Large intestine (tissue), 12 donors: ENCODE measurements around the gene DNAJB1. TPM values are rescaled to one million over a fixed set of nuclear protein-coding genes. Genes with fewer than 3 reads are reported as not detected.
"Not testable (repeated sequence)": the region's sequence is repeated elsewhere in the genome, so short reads cannot be mapped to it uniquely, and the experiment has no call there.

ENCODE experiments used
- DNase-seq, 2 donors: peaks; one replicate each; pipeline versions ENCODE4 v3.0.0 to v3.0.0-alpha.2; 2013
- H3K27ac ChIP-seq: one replicate; pipeline ENCODE4 v1.5.1; 2013; ENCODE audit warnings: low read length
- H3K27me3 ChIP-seq: 2 replicates; pipeline ENCODE4 v1.6.1; 2013; ENCODE audit warnings: low read length; ENCODE audit not compliant: control insufficient read depth, insufficient read depth
- H3K36me3 ChIP-seq: 2 replicates; pipeline ENCODE4 v1.6.1; 2013; ENCODE audit warnings: low read length; ENCODE audit not compliant: control insufficient read depth, insufficient read depth
- H3K4me1 ChIP-seq: one replicate; pipeline ENCODE4 v1.6.1; 2013; ENCODE audit warnings: low read length; ENCODE audit not compliant: control insufficient read depth, insufficient read depth
- H3K4me3 ChIP-seq: one replicate; pipeline ENCODE4 v1.5.1; 2013; ENCODE audit warnings: low read length
- H3K9me3 ChIP-seq: one replicate; pipeline ENCODE4 v1.6.1; 2013; ENCODE audit warnings: mild to moderate bottlenecking, low read depth, low read length, moderate library complexity; ENCODE audit not compliant: control insufficient read depth
- WGBS: methylation state at CpG from one replicate; pipeline ENCODE4 v1.1.5; 2013; ENCODE audit warnings: low lambda C conversion rate; ENCODE audit not compliant: insufficient coverage; 5-methylcytosine and 5-hydroxymethylcytosine counted together
- long read RNA-seq, 11 donors: transcript quantifications; one replicate each; lab custom pipeline, GENCODE V29; 2026
- polyA plus RNA-seq: library from polyadenylated mRNA; unstranded; fragments of 120-200 nt; gene quantifications from one replicate; pipeline ENCODE4 v1.2.1, GENCODE V29; 2013

Gene DNAJB1
- 101 TPM for polyA plus RNA-seq
- long read RNA-seq, donor 1, transcript DNAJB1-201 (3 exons, 2,264 nt) = major isoform, 26 of 41 reads
- long read RNA-seq, donor 1, partial matches to known transcripts = 15 of 41 reads
- long read RNA-seq, donor 1, other reads (novel, unspliced or antisense) = 0 of 41 reads
- long read RNA-seq, donor 2, transcript DNAJB1-201 (3 exons, 2,264 nt) = major isoform, 68 of 98 reads
- long read RNA-seq, donor 2, partial matches to known transcripts = 27 of 98 reads
- long read RNA-seq, donor 2, other reads (novel, unspliced or antisense) = 0 of 98 reads
- long read RNA-seq, donor 3 = 0 reads
- long read RNA-seq, donor 4, transcript DNAJB1-201 (3 exons, 2,264 nt) = major isoform, 5 of 5 reads
- long read RNA-seq, donor 4, partial matches to known transcripts = 0 of 5 reads
- long read RNA-seq, donor 4, other reads (novel, unspliced or antisense) = 0 of 5 reads
- long read RNA-seq, donor 5, transcript DNAJB1-201 (3 exons, 2,264 nt) = major isoform, 21 of 31 reads
- long read RNA-seq, donor 5, partial matches to known transcripts = 6 of 31 reads
- long read RNA-seq, donor 5, other reads (novel, unspliced or antisense) = 0 of 31 reads
- long read RNA-seq, donor 6, transcript DNAJB1-201 (3 exons, 2,264 nt) = major isoform, 45 of 256 reads
- long read RNA-seq, donor 6, partial matches to known transcripts = 105 of 256 reads
- long read RNA-seq, donor 6, other reads (novel, unspliced or antisense) = 105 of 256 reads
- long read RNA-seq, donor 7, transcript DNAJB1-201 (3 exons, 2,264 nt) = major isoform, 20 of 76 reads
- long read RNA-seq, donor 7, partial matches to known transcripts = 23 of 76 reads
- long read RNA-seq, donor 7, other reads (novel, unspliced or antisense) = 32 of 76 reads
- long read RNA-seq, donor 8, transcript DNAJB1-201 (3 exons, 2,264 nt) = major isoform, 40 of 322 reads
- long read RNA-seq, donor 8, partial matches to known transcripts = 116 of 322 reads
- long read RNA-seq, donor 8, other reads (novel, unspliced or antisense) = 164 of 322 reads
- long read RNA-seq, donor 9, transcript DNAJB1-201 (3 exons, 2,264 nt) = major isoform, 32 of 149 reads
- long read RNA-seq, donor 9, partial matches to known transcripts = 115 of 149 reads
- long read RNA-seq, donor 9, other reads (novel, unspliced or antisense) = 0 of 149 reads
- long read RNA-seq, donor 10, transcript DNAJB1-201 (3 exons, 2,264 nt) = major isoform, 57 of 73 reads
- long read RNA-seq, donor 10, partial matches to known transcripts = 16 of 73 reads
- long read RNA-seq, donor 10, other reads (novel, unspliced or antisense) = 0 of 73 reads
- long read RNA-seq, donor 11, transcript DNAJB1-201 (3 exons, 2,264 nt) = major isoform, 38 of 215 reads
- long read RNA-seq, donor 11, partial matches to known transcripts = 79 of 215 reads
- long read RNA-seq, donor 11, other reads (novel, unspliced or antisense) = 94 of 215 reads

- Histone ChIP-seq H3K27me3 (no peaks in the 10 kb centered on the region), H3K36me3 (peaks cover 33% of the 10 kb centered on the region), H3K27ac (peak within 1 kb of the TSS; percentile 100), H3K4me1 (peaks cover 32% of the 10 kb centered on the region), H3K9me3 (no peaks in the 10 kb centered on the region), H3K4me3 (peak within 1 kb of the TSS; percentile 100)
- DNase-seq = peak; percentile 82 to 92
- WGBS = no CpG with 5 or more reads among the region's 82 CpGs
Observed at GRCh38 chr19:14517840-14518505, at the start of gene DNAJB1. Gene DNAJB1 (minus strand): TSS chr19:14518397. CDS start chr19:14518349, 48 bp downstream.

GRCh38 chr19:14567079-14567478, 48.9 kb upstream of the DNAJB1 start:
- Histone ChIP-seq H3K27me3 (no peaks in the 10 kb centered on the region), H3K9me3 (no peaks in the 10 kb centered on the region), H3K27ac (no peak overlapping the region), H3K4me3 (no peak overlapping the region), H3K4me1 (peaks cover 10% of the 10 kb centered on the region), H3K36me3 (peaks cover 36% of the 10 kb centered on the region)
- no CpG with 5 or more reads among the region's 11 CpGs for WGBS
- DNase-seq = no peak

GRCh38 chr19:14566712-14567077, 48.5 kb upstream of the DNAJB1 start:
- Histone ChIP-seq H3K27me3 (no peaks in the 10 kb centered on the region), H3K4me1 (peaks cover 9% of the 10 kb centered on the region), H3K36me3 (peaks cover 36% of the 10 kb centered on the region), H3K9me3 (no peaks in the 10 kb centered on the region), H3K27ac (no peak overlapping the region), H3K4me3 (no peak overlapping the region)
- DNase-seq = no peak
- no CpG with 5 or more reads among the region's 18 CpGs for WGBS

GRCh38 chr19:14565765-14566711, 47.8 kb upstream of the DNAJB1 start:
- H3K9me3 ChIP-seq = no peaks in the 10 kb centered on the region
- DNase-seq = no peak
- H3K27ac ChIP-seq = no peak overlapping the region
- peaks cover 36% of the 10 kb centered on the region for H3K36me3 ChIP-seq
- H3K27me3 ChIP-seq = no peaks in the 10 kb centered on the region
- H3K4me3 ChIP-seq = no peak overlapping the region
- H3K4me1 ChIP-seq = peaks cover 7% of the 10 kb centered on the region
- no CpG with 5 or more reads among the region's 31 CpGs for WGBS

- Histone ChIP-seq H3K9me3 (no peaks in the 10 kb centered on the region), H3K4me1 (no peaks in the 10 kb centered on the region), H3K27ac (no peak overlapping the region), H3K27me3 (no peaks in the 10 kb centered on the region), H3K4me3 (no peak overlapping the region), H3K36me3 (peaks cover 36% of the 10 kb centered on the region)
- WGBS = no CpG with 5 or more reads among the region's 22 CpGs
- no peak for DNase-seq
Observed at GRCh38 chr19:14565298-14565679, 47.1 kb upstream of the DNAJB1 start.

- DNase-seq, H3K4me1 ChIP-seq, H3K9me3 ChIP-seq, H3K4me3 ChIP-seq, H3K27ac ChIP-seq, H3K27me3 ChIP-seq: not testable (repeated sequence)
- H3K36me3 ChIP-seq = peaks cover 36% of the 10 kb centered on the region
- WGBS = no CpG with 5 or more reads among the region's 22 CpGs
Observed at GRCh38 chr19:14564652-14565297, 46.6 kb upstream of the DNAJB1 start.

- H3K4me1 ChIP-seq = no peaks in the 10 kb centered on the region
- H3K27me3 ChIP-seq = no peaks in the 10 kb centered on the region
- no peak overlapping the region for H3K27ac ChIP-seq
- WGBS = no CpG with 5 or more reads among the region's 33 CpGs
- H3K9me3 ChIP-seq = no peaks in the 10 kb centered on the region
- no peak overlapping the region for H3K4me3 ChIP-seq
- no peak for DNase-seq
- peaks cover 35% of the 10 kb centered on the region for H3K36me3 ChIP-seq
Observed at GRCh38 chr19:14563989-14564651, 45.9 kb upstream of the DNAJB1 start.

- Histone ChIP-seq H3K27me3 (no peaks in the 10 kb centered on the region), H3K4me3 (no peak overlapping the region), H3K4me1 (no peaks in the 10 kb centered on the region), H3K36me3 (peaks cover 33% of the 10 kb centered on the region), H3K9me3 (no peaks in the 10 kb centered on the region), H3K27ac (no peak overlapping the region)
- DNase-seq = no peak
- no CpG with 5 or more reads among the region's 16 CpGs for WGBS
Observed at GRCh38 chr19:14563590-14563926, 45.4 kb upstream of the DNAJB1 start.
